Mucosa of gallbladder (tissue), 1 donor: ENCODE results near the gene SUSD6. TPM values are rescaled to one million over a fixed set of nuclear protein-coding genes. Genes with fewer than 3 reads are reported as not detected.

Source experiments
- DNase-seq: peaks from one replicate; pipeline ENCODE4 v3.0.0-alpha.2; 2020; ENCODE audit warnings: low spot score
- total RNA-seq: library from RNA; stranded (reverse); gene quantifications from one replicate; pipeline ENCODE4 v1.2.1, GENCODE V29; 2021
- donor health status: DM: no; HTN: no; CAD: no.

Gene SUSD6
- total RNA-seq, 1 donor from 2014 or later: 85.1 TPM

- no peak for DNase-seq
Observed at GRCh38 chr14:69760810-69761209, 149.4 kb downstream of the SUSD6 start.

DNA sequence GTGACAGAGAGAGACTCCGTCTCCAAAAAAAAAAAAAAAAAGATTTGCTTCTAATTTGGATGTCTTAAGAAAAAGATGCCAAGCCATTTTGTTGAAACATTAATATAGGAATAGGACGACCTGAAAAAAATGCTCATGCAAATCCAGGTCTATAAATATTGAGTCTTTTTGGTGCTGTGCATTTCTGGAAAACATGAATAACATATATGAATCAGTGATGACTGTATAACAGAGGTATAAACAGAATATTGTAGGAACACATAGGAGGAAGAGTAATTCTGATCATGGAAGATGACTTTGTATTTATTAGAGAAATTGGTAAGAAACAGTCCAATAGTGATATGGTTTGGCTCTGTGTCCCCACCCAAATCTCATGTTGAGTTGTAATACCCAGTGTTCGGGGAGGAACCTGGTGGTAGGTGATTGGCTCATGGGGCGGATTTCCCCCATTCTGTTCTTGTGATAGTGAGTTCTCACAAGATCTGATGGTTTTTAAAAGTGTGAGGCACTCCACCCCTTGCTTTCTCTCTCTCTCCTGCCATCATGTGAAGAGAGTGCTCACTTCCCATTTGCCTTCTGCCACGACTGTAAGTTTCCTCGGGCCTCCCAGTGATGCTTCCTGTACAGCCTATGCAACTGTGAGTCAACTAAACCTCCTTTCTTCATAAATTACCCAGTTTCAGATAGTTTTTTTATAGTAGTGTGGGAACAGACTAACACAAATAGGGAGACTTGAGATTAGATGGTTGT is 152.5 kb downstream of the SUSD6 start:
- DNase-seq: no peak

Other genes starting within 250 kb of the SUSD6 start
- gene ERH, start 213.3 kb upstream of the SUSD6 start, total RNA-seq: 136 TPM
- gene SLC39A9, start 212.9 kb upstream of the SUSD6 start, total RNA-seq: 71.2 TPM
- 0.06 TPM for gene PLEKHD1, start 126.9 kb upstream of the SUSD6 start, total RNA-seq
- gene CCDC177, start 36.7 kb upstream of the SUSD6 start, total RNA-seq: not detected
- 343 TPM for gene SRSF5, start 155.5 kb downstream of the SUSD6 start, total RNA-seq
- 0.86 TPM for gene SLC10A1, start 185.6 kb downstream of the SUSD6 start, total RNA-seq